ENCODE measurements around the gene SLC35F1.

DNA sequence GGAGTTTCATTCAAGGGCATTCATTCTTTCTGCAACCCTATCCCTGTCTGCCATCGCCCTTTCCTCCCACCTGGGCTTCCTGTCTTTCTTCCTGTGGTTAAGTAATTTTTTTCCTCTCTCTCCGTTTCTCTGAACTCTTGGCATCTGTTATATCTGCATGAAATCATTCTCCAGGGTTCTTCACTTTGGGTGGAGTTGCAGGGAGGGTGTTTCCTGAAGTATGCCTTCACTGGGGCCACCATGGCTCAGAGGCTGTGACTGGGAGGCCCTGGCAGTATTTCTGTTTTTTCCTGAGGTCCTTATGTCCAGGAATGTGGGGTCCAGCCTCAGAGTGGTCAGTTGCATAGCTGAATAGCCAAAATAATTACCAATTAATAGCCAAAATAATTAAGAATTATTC is 137.2 kb downstream of the SLC35F1 start:
- TF ChIP-seq, protein P1, sequence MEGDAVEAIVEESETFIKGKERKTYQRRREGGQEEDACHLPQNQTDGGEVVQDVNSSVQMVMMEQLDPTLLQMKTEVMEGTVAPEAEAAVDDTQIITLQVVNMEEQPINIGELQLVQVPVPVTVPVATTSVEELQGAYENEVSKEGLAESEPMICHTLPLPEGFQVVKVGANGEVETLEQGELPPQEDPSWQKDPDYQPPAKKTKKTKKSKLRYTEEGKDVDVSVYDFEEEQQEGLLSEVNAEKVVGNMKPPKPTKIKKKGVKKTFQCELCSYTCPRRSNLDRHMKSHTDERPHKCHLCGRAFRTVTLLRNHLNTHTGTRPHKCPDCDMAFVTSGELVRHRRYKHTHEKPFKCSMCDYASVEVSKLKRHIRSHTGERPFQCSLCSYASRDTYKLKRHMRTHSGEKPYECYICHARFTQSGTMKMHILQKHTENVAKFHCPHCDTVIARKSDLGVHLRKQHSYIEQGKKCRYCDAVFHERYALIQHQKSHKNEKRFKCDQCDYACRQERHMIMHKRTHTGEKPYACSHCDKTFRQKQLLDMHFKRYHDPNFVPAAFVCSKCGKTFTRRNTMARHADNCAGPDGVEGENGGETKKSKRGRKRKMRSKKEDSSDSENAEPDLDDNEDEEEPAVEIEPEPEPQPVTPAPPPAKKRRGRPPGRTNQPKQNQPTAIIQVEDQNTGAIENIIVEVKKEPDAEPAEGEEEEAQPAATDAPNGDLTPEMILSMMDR (IDR thresholded peaks at IDR 0.05), result no peak
- TF ChIP-seq EP300 (IDR thresholded peaks at IDR 0.05) (no peak), POLR2AphosphoS5 (IDR thresholded peaks at IDR 0.05) (no peak), POLR2A (IDR thresholded peaks at IDR 0.05) (no peak)

Data from upper lobe of left lung (tissue), 4 donors.